Endothelial cell of coronary artery (primary cell): ENCODE results near the gene FBLIM1. TPM values are rescaled to one million over a fixed set of nuclear protein-coding genes. Genes with fewer than 3 reads are reported as not detected.

Source experiments
- total RNA-seq: library from RNA; depleted of rRNA; stranded (reverse); fragments of >200 nt; gene quantifications from 2 replicates; pipeline ENCODE4 v1.2.3, GENCODE V29; 2014

FBLIM1 gene
- 230 and 319 TPM in 2 replicates for total RNA-seq

GRCh38 chr1:15758343-15758931 lies at the start of gene FBLIM1:
FBLIM1 (plus strand) TSS chr1:15758795; CDS start chr1:15764984, 6,189 bp downstream.

GRCh38 chr1:15736038-15736891 lies 22.3 kb upstream of the FBLIM1 start, which contains the start of gene SLC25A34:
SLC25A34 (plus strand) TSS chr1:15736258; CDS start chr1:15736486, 228 bp downstream.

GRCh38 chr1:15742339-15742801 lies 16.2 kb upstream of the FBLIM1 start, which contains the start of gene TMEM82:
TMEM82 (plus strand) TSS chr1:15742499; CDS start chr1:15742560, 61 bp downstream.

GRCh38 chr1:15807549-15807948 lies 49.0 kb downstream of the FBLIM1 start, which contains the start of gene UQCRHL:
UQCRHL (minus strand) TSS chr1:15807649; CDS start chr1:15807649, 0 bp downstream.

Other genes with a start within 250 kb of the FBLIM1 start
- 4.0 and 4.4 TPM in 2 replicates for gene CASP9, start 234.6 kb upstream of the FBLIM1 start, total RNA-seq
- 13.2 and 15.6 TPM in 2 replicates for gene DNAJC16, start 231.9 kb upstream of the FBLIM1 start, total RNA-seq
- gene AGMAT, start 173.7 kb upstream of the FBLIM1 start, total RNA-seq = 0.27 and 0.38 TPM in 2 replicates
- gene DDI2, start 141.3 kb upstream of the FBLIM1 start, total RNA-seq = 14.3 and 17.9 TPM in 2 replicates
- 44.3 and 60.0 TPM in 2 replicates for gene PLEKHM2, start 74.5 kb upstream of the FBLIM1 start, total RNA-seq
- 0.18 and 0.38 TPM in 2 replicates for gene SLC25A34, start 22.5 kb upstream of the FBLIM1 start, total RNA-seq
- gene TMEM82, start 16.3 kb upstream of the FBLIM1 start, total RNA-seq = not detected in 2 replicates
- 13.7 and 14.3 TPM in 2 replicates for gene UQCRHL, start 48.9 kb downstream of the FBLIM1 start, total RNA-seq
- 16.4 and 27.1 TPM in 2 replicates for gene SPEN, start 88.9 kb downstream of the FBLIM1 start, total RNA-seq
- gene ZBTB17, start 217.3 kb downstream of the FBLIM1 start, total RNA-seq = 54.6 and 64.3 TPM in 2 replicates
- not detected in 2 replicates for gene SRARP, start 245.4 kb downstream of the FBLIM1 start, total RNA-seq